Immature natural killer cell (primary cell): Measurements from ENCODE around the gene TMEM269. TPM values are rescaled to one million over a fixed set of nuclear protein-coding genes. Genes with fewer than 3 reads are reported as not detected.

ENCODE experiments used
- DNase-seq, 3 donors: peaks; one replicate each; pipeline ENCODE4 v3.0.0; 2022; ENCODE audit warnings: mixed read lengths in 1 of 3
- H3K27ac Mint-ChIP-seq, 6 donors: one replicate each; pipeline ENCODE4 v1.8.0; 2020; ENCODE audit warnings: mixed read lengths in 6 of 6, mild to moderate bottlenecking in 5 of 6, inconsistent platforms in 4 of 6, moderate library complexity in 3 of 6
- H3K27me3 Mint-ChIP-seq, 3 donors: one replicate each; pipeline ENCODE4 v1.8.0; 2020 to 2021; ENCODE audit warnings: low read depth in 3 of 3, mild to moderate bottlenecking in 3 of 3, mixed read lengths in 3 of 3, moderate library complexity in 3 of 3, inconsistent platforms in 1 of 3
- H3K36me3 Mint-ChIP-seq, 3 donors: one replicate each; pipeline ENCODE4 v1.8.0; 2020; ENCODE audit warnings: mixed read lengths in 3 of 3, inconsistent platforms in 2 of 3, mild to moderate bottlenecking in 2 of 3
- H3K4me1 Mint-ChIP-seq, 2 donors: one replicate each; pipeline ENCODE4 v1.8.0; 2020; ENCODE audit warnings: inconsistent platforms in 2 of 2, mild to moderate bottlenecking in 2 of 2, mixed read lengths in 2 of 2, moderate library complexity in 1 of 2
- H3K4me3 Mint-ChIP-seq, 5 donors: one replicate each; pipeline ENCODE4 v1.8.0; 2020; ENCODE audit warnings: mild to moderate bottlenecking in 5 of 5, mixed read lengths in 5 of 5, inconsistent platforms in 3 of 5, moderate library complexity in 3 of 5
- H3K9me3 Mint-ChIP-seq, 6 donors: one replicate each; pipeline ENCODE4 v1.8.0; 2020; ENCODE audit warnings: mild to moderate bottlenecking in 6 of 6, mixed read lengths in 6 of 6, inconsistent platforms in 4 of 6, moderate library complexity in 3 of 6
- polyA plus RNA-seq, 3 donors: library from polyadenylated mRNA; unstranded; fragments of 300-500 nt; fragmentation: Illumina TruSeq; gene quantifications; one replicate each; pipeline ENCODE4 v1.2.3, GENCODE V29; 2021

Gene TMEM269
- polyA plus RNA-seq, 3 donors from 2014 or later = 0.14 TPM; not detected in 2

DNA sequence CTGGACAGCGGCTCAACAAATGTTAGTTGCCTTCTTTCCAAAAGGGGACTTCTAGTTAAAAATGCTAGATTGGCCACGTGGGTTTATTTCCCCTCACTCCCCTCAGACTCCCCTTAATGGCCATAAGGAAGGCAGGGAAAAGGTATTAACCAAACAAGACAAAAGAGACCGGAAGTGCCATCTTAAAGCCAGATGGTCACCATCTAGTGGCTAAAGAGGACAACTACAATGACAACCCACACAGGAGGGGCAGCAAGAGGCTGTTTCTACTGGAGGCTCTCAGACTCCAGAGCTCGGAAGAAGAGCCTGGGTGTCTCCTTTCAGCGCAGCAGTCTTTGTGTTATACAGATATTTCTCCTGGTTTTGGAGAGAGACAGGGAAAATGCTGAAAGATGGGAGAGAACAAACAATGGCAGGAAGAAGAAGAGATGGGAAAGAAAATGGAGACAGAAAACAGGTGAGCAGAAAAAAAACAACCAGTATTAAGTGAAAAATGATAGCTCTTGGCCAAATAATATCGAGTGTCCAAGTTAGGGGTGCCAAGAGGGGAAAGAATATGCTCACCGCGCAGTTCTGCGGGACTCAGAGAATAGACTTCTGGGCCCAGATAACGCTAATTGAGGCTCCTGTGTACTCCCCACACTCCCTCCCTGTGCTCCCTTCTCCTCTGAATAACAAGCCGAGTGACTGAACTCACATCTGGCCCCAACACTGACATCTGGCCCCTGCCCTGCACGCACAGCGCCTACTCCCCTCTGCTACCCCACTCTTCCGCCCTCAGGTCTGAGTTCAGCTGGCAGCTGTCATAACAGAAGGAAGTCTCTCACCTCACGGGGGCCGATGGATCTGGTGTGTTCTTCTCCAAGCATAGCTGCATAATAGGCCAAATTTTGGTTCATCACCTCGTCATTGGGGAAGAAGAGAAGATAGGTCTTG is 27.6 kb upstream of the TMEM269 start:
- no peak overlapping the region for H3K4me3 Mint-ChIP-seq
- peaks cover 6 to 7% of the 10 kb centered on the region in 2 donors for H3K4me1 Mint-ChIP-seq
- peaks cover 27 to 44% (median 30%) of the 10 kb centered on the region in 3 donors for H3K36me3 Mint-ChIP-seq
- DNase-seq = peak; percentile 10 to 34 (median 28)
- no peaks in the 10 kb centered on the region for H3K9me3 Mint-ChIP-seq
- H3K27me3 Mint-ChIP-seq = peaks cover 0 to 2% (median 1%) of the 10 kb centered on the region in 3 donors
- H3K27ac Mint-ChIP-seq = peak overlapping the region in 5 of 6 donors; percentile 2 to 84 (median 50)

DNA sequence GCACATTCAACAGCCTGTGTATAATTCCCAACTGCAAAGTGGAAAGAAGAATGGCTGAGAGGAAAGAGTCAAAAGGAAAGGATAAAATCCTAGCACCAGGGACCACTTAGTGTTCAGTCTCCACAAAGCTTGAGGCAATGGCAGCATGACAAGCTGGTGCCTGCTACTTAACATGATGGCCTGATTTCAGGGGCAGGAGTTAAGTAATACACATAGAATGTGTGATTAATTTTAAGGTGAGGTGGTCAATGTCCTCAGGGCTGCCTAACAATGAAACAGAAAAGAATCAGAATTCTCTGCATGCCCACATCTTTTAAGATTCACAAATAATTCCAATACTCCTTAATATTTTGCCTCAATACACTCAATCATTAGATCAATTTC is 26.9 kb upstream of the TMEM269 start:
- peaks cover 6 to 7% of the 10 kb centered on the region in 2 donors for H3K4me1 Mint-ChIP-seq
- H3K27me3 Mint-ChIP-seq = peaks cover 0 to 2% (median 1%) of the 10 kb centered on the region in 3 donors
- DNase-seq = no peak
- no peak overlapping the region for H3K4me3 Mint-ChIP-seq
- no peak overlapping the region for H3K27ac Mint-ChIP-seq
- H3K36me3 Mint-ChIP-seq = peaks cover 21 to 38% (median 24%) of the 10 kb centered on the region in 3 donors
- no peaks in the 10 kb centered on the region for H3K9me3 Mint-ChIP-seq

DNA sequence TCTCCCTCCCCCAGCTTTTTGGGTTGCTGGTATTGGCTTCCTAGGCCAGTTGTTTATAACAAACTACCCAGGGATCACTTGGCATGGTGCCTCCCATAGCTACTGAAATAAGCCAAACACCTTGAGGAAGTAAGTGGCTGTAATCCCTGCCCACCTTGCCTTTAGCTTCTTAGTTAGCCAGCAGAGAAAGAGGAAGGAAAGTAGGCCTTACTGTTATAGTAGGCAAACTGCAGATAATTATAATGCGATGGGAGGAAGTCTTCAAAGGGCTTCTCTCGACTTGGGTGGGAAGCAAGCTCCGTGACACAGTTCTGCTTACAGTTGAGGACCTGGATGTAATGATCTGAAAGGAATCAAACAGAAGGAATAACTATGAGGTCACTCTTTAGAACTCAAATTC is 26.1 kb upstream of the TMEM269 start:
- H3K36me3 Mint-ChIP-seq = peaks cover 21 to 34% (median 24%) of the 10 kb centered on the region in 3 donors

DNA sequence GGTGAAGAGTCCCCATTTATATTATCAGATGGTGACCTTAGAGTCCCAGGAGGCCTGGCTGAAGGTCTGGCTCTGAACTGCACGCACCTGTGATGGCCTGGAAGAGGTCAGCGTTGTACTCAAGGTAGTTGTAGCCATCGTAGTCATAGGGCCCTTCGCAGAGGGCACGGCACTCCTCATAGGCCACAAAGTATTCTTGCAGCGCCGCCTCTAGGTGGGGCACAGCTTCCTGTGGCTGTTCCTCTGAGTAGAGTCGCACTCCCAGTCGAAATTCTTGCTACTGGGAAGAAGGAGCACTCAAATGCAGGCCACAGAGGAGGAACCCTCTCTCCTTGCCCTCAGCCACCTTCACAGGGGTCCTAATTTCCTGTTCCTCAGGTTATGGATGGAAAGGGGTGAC is 25.7 kb upstream of the TMEM269 start:
- peak overlapping the region in 2 of 6 donors; percentile 12 to 30 for H3K27ac Mint-ChIP-seq
- peaks cover 17 to 30% (median 20%) of the 10 kb centered on the region in 3 donors for H3K36me3 Mint-ChIP-seq
- H3K9me3 Mint-ChIP-seq = no peaks in the 10 kb centered on the region
- DNase-seq = no peak
- peaks cover 0 to 1% (median 0%) of the 10 kb centered on the region in 3 donors for H3K27me3 Mint-ChIP-seq
- peaks cover 6 to 7% of the 10 kb centered on the region in 2 donors for H3K4me1 Mint-ChIP-seq
- H3K4me3 Mint-ChIP-seq = no peak overlapping the region

More for the DNA sequence above, 26.1 kb upstream of the TMEM269 start:
- Mint-ChIP-seq H3K9me3 (no peaks in the 10 kb centered on the region), H3K27ac (peak overlapping the region in 2 of 6 donors; percentile 12 to 30), H3K27me3 (peaks cover 0 to 2% (median 1%) of the 10 kb centered on the region in 3 donors), H3K4me3 (no peak overlapping the region), H3K4me1 (peaks cover 6 to 7% of the 10 kb centered on the region in 2 donors)
- DNase-seq = no peak

DNA sequence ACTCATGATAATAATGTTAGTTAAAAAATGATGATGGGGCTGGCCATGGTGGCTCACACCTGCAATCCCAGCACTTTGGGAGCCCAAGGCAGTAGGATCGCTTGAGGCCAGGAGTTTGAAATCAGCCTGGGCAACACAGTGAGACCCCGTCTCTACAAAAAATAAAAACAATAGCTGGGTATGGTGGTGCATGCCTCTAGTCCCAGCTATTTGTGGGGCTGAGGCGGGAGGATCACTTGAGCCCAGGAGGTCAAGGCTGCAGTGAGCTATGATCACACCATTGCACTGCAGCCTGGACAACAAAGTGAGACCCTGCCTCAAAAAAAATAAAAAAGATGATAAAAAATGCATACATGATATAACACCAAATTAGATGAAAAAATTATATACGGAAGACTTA is 23.2 kb upstream of the TMEM269 start:
- Mint-ChIP-seq H3K4me3 (no peak overlapping the region), H3K27ac (no peak overlapping the region), H3K27me3 (peaks cover 0 to 2% (median 1%) of the 10 kb centered on the region in 3 donors), H3K4me1 (peaks cover 6 to 7% of the 10 kb centered on the region in 2 donors), H3K36me3 (peaks cover 3 to 16% (median 5%) of the 10 kb centered on the region in 3 donors), H3K9me3 (no peaks in the 10 kb centered on the region)
- no peak for DNase-seq

DNA sequence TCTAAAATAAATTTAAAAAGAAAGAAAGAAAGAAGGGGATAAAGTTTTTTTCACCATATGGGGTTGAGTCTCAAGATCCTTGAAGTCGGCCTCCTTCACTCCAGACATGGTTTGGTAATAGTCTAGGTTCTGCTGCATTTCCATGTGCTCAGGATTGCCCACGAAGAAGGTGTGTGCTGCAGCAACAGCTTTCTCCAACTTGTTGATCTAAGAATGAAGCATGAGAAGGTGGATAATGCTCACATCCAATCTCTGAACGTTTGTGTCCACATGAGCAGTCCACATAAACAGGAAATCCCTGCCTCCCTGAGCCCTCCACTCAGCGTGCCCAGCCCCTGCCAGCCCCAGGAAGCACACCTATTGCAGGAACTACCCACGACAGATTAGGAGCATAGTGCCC is 22.5 kb upstream of the TMEM269 start:
- peaks cover 0 to 13% (median 0%) of the 10 kb centered on the region in 3 donors for H3K36me3 Mint-ChIP-seq
- no peak overlapping the region for H3K27ac Mint-ChIP-seq
- peaks cover 0 to 5% (median 2%) of the 10 kb centered on the region in 3 donors for H3K27me3 Mint-ChIP-seq
- H3K9me3 Mint-ChIP-seq = no peaks in the 10 kb centered on the region
- no peak overlapping the region for H3K4me3 Mint-ChIP-seq
- no peak for DNase-seq
- H3K4me1 Mint-ChIP-seq = peaks cover 6 to 8% of the 10 kb centered on the region in 2 donors

DNA sequence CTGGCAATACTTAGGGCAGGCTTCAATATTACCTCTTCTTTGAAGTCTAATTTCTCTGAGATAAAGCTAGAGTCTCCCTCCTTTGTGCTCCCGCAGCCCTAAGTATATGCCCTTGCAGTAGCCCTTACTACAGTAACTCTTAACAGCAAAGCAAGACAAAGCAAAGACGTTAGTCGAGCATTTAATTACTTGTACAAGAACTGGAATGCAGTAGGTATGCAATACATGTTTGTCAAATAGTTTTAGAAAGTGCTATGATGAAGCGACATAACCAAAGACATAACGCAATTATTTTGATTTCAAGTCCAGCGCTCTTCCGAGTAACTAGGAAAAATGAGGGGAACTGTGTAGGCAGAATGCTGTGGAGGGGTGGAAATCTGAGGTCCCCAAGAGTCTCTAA is 19.5 kb upstream of the TMEM269 start:
- peaks cover 25 to 28% of the 10 kb centered on the region in 2 donors for H3K4me1 Mint-ChIP-seq
- H3K4me3 Mint-ChIP-seq = no peak overlapping the region
- DNase-seq = no peak
- no peaks in the 10 kb centered on the region for H3K9me3 Mint-ChIP-seq
- H3K27ac Mint-ChIP-seq = no peak overlapping the region
- H3K36me3 Mint-ChIP-seq = peaks cover 0 to 5% (median 0%) of the 10 kb centered on the region in 3 donors
- H3K27me3 Mint-ChIP-seq = peaks cover 0 to 5% (median 2%) of the 10 kb centered on the region in 3 donors

DNA sequence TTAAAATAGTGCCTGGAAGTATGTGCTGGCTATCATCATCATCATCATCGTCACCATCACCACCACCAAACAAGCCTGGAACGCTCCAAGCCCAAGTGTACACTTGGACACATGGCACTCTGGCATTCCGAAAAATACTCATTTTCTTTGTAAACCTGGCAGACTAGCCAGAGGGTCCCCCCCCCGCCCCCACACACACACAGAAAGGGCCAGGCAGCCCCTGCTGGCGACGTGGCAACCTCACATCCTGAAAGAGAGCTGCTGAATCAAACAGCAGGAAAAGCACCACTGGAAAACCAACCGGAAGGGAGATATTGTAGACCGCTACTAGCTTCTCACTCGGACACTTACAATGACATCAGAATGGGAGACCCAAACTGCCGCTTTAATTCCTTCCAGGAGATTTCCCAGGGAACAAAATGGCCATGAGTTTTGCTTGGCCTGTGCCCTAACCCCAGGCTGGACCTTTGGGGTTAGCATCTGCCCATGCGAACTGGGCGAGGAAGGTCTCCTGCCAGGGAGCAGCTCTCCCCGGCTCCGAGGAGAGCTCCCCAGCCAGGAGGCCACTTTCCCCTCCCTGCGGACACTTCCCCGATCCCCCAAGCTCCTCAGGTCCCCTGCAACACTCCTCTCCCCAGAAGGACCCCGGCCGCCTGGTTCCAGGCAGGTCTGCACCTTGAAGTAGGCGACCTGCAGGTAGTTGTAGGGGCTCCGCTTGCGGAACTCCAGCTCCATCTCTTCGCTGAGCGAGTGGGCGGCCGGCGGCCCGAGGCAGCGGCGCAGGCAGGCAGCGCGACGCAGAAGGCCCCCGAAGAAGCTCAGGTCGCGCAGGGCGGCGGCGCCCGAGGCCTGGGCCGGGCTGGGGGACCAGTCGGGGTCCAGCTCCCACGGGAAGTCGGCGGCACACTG is 18.7 kb upstream of the TMEM269 start:
- Mint-ChIP-seq H3K27me3 (peaks cover 0 to 5% (median 2%) of the 10 kb centered on the region in 3 donors), H3K36me3 (peaks cover 0 to 6% (median 5%) of the 10 kb centered on the region in 3 donors), H3K9me3 (no peaks in the 10 kb centered on the region), H3K4me3 (no peak overlapping the region), H3K4me1 (peaks cover 33% of the 10 kb centered on the region in 2 donors), H3K27ac (peak overlapping the region in 1 of 6 donors; percentile 3)
- peak in 2 of 3 donors; percentile 8 to 15 for DNase-seq

DNA sequence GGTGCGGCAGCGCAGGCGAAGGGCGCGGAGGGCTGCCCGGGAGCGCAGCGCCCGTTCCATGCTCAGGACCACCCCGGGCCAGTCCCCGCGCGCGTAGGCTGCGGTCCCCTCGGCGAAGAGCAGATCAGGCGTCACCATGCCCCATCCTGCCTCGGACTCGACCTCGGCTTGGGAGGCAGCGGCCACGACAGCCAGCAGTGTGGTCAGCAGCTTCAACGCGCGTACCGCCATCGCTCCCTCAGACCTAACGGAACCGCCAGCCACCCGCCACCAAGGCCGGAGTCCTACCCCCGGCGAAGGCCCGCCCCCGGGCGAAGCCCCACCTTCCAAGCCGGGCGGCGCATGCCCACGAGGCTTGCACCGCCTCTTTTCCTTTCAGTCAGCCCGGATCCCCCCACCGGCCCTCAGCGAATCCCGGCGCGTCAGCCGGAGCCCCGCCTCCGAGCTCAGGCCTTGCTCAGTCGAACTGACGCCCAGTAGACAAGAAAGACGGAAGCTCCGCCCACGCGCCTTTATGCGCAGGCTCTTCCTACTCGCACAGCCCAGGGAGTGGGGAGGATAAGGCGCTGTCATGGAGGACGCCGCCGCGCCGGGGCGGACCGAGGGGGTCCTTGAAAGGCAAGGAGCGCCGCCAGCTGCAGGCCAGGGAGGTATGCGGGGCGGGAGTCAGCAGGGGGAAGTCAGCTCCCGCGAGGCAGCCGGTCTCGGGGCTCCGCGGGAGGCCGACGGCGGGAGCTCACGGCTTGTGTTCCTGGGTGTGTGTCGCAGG is 17.9 kb upstream of the TMEM269 start, which contains the start of the genes C1orf50 and P3H1:
C1orf50 (plus strand) TSS at position 509 of the 769 bp plus-strand sequence; CDS start at position 572, 63 bp downstream.
P3H1 (minus strand) TSS at position 288 of the 769 bp plus-strand sequence; CDS start at position 231, 57 bp downstream.
- Mint-ChIP-seq H3K27ac (peak within 1 kb of the TSS in 5 of 6 donors; percentile 89 to 94 (median 93)), H3K4me1 (peaks cover 33 to 37% of the 10 kb centered on the region in 2 donors), H3K4me3 (peak within 1 kb of the TSS in 2 of 5 donors; percentile 92 to 94), H3K9me3 (no peaks in the 10 kb centered on the region), H3K36me3 (peaks cover 0 to 6% (median 2%) of the 10 kb centered on the region in 3 donors), H3K27me3 (peaks cover 0 to 5% (median 2%) of the 10 kb centered on the region in 3 donors)
- peak; percentile 100 for DNase-seq

DNA sequence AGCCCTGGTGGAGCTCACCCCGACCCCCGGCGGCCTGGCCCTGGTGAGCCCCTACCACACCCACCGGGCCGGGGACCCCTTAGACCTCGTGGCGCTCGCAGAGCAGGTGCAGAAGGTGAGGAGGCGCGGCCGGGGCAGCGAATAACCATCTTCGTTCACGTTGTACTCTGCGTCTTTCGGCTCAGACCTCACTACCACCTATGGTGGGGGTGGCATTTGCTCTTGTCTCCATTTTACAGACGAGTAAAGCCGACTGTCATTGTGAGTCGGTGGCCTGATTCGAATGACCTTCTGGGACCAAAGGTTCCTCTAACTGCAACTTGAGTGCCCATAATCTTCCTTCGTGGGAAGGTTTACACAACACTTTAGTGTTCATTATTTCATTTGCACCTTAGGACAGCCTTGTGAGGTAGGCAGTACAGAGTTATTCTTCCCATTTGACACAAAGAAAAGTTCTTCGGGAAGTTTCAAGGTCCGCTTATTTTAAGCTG is 17.2 kb upstream of the TMEM269 start:
- Mint-ChIP-seq H3K4me1 (peaks cover 37 to 41% of the 10 kb centered on the region in 2 donors), H3K36me3 (peaks cover 0 to 6% (median 0%) of the 10 kb centered on the region in 3 donors), H3K9me3 (no peaks in the 10 kb centered on the region), H3K27ac (peak overlapping the region in 5 of 6 donors; percentile 83 to 94 (median 89)), H3K27me3 (peaks cover 0 to 5% (median 2%) of the 10 kb centered on the region in 3 donors), H3K4me3 (peak overlapping the region in 2 of 5 donors; percentile 92 to 94)
- DNase-seq = no peak

DNA sequence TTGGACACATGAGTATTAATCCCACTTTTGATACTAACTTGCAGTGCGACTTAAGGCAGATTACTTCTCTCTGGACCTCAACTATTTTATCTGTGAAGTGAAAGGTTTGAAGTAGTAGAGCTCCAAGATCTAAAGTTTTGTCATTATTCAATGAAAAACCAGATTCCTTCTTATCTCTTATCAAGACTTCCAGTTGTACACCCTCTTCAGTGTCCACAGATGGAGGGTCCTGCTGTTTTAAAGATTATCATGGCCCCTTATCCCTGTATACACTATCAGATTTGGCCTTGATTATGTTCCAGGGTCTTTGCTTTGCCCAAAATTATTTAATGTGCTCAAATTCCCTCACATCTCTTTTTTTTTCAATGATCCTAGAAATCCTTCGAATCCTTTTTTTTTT is 16.6 kb upstream of the TMEM269 start:
- Mint-ChIP-seq H3K27me3 (peaks cover 0 to 5% (median 2%) of the 10 kb centered on the region in 3 donors), H3K27ac (peak overlapping the region in 4 of 6 donors; percentile 83 to 94 (median 89)), H3K36me3 (peaks cover 0 to 6% (median 3%) of the 10 kb centered on the region in 3 donors), H3K9me3 (no peaks in the 10 kb centered on the region), H3K4me1 (peaks cover 40 to 46% of the 10 kb centered on the region in 2 donors), H3K4me3 (peak overlapping the region in 3 of 5 donors; percentile 21 to 94 (median 92))
- no peak for DNase-seq

DNA sequence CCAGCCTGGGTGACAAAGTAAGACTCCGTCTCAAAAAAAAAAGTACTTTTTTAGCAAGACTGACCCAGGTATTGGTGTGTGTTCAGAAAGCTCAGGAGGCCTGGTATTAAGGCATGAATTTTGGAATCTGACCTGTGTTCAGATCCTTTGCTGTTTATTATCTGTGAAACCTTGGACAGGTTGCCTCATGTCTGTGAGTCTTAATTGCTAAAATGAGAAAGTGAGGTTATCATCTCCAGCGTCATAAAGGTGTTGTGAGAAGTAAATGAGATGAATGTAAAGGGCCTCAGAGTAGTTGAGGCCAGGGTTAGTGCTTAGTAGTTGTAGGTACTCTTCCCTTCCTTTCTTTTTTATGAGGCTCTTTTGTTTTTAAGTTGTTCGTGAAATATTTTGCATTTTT is 15.0 kb upstream of the TMEM269 start:
- Mint-ChIP-seq H3K4me3 (peak overlapping the region in 3 of 5 donors; percentile 22 to 46 (median 42)), H3K4me1 (peaks cover 40 to 49% of the 10 kb centered on the region in 2 donors), H3K36me3 (peaks cover 0 to 7% (median 6%) of the 10 kb centered on the region in 3 donors), H3K27ac (no peak overlapping the region), H3K9me3 (no peaks in the 10 kb centered on the region), H3K27me3 (peaks cover 0 to 5% (median 2%) of the 10 kb centered on the region in 3 donors)
- DNase-seq = no peak
